Uterus (tissue), 4 donors: Measurements from ENCODE around the gene CACNA1C. TPM values are rescaled to one million over a fixed set of nuclear protein-coding genes. Genes with fewer than 3 reads are reported as not detected.

Source experiments
- DNase-seq, 2 donors: peaks; one replicate each; pipeline ENCODE4 v3.0.0-alpha.2; 2019 to 2020
- H3K27ac ChIP-seq, 2 donors: fragments of 200-600 bp; sonication (generic); 1 replicate in 1 of 2; 2 replicates in 1 of 2; pipeline ENCODE4 v1.5.1; 2016 to 2018
- H3K27me3 ChIP-seq, 2 donors: fragments of 200-600 bp; sonication (generic); one replicate each; pipeline ENCODE4 v1.5.1; 2018 to 2019; ENCODE audit warnings: control low read depth in 1 of 2
- H3K36me3 ChIP-seq, 2 donors: fragments of 200-600 bp; sonication (generic); one replicate each; pipeline ENCODE4 v1.5.1; 2019; ENCODE audit warnings: control low read depth in 1 of 2
- H3K4me1 ChIP-seq, 2 donors: fragments of 200-600 bp; sonication (generic); one replicate each; pipeline ENCODE4 v1.5.1; 2018 to 2019; ENCODE audit warnings: control low read depth in 1 of 2
- H3K4me3 ChIP-seq, 2 donors: fragments of 200-600 bp; sonication (generic); 1 replicate in 1 of 2; 2 replicates in 1 of 2; pipeline ENCODE4 v1.5.1; 2018 to 2019; ENCODE audit warnings: mild to moderate bottlenecking in 1 of 2
- H3K9me3 ChIP-seq, 2 donors: fragments of 200-600 bp; sonication (generic); one replicate each; pipeline ENCODE4 v1.5.1; 2019; ENCODE audit warnings: control low read depth in 1 of 2
- POLR2A ChIP-seq, 2 donors: fragments of 450-650 bp; IDR thresholded peaks; one replicate each; pipeline ENCODE4 v1.6.1; 2016; ENCODE audit warnings: antibody characterized with exemption in 2 of 2, mild to moderate bottlenecking in 1 of 2, moderate library complexity in 1 of 2
- intact Hi-C: fragments of 100-400 bp; cut with DNase I; formaldehyde crosslinking; loops from one replicate; pipeline ENCODE4 v1.15.1; 2023; ENCODE audit warnings: low total_unique reads
- total RNA-seq, 4 donors: library from RNA; depleted of rRNA in 3 of 4; stranded (reverse); fragments of >200 nt in 3 of 4; gene quantifications; one replicate each; pipeline versions ENCODE4 v1.1.0 to v1.2.4, GENCODE V29; 2014 to 2023
- TF ChIP-seq, protein P1 (sequence below), 4 experiments: fragments of 200-600 bp in 2 of 4; fragments of 450-650 bp in 2 of 4; sonication (generic) in 2 of 4; IDR thresholded peaks; one replicate each; pipeline ENCODE4 v1.5.1; 2016 to 2019; ENCODE audit warnings: antibody characterized with exemption in 4 of 4, mild to moderate bottlenecking in 2 of 4, moderate library complexity in 1 of 4
- donor health status: DM: yes; HTN: yes; CAD: no.

The CACNA1C gene
- total RNA-seq, 4 donors from 2014 or later, result 15.9 to 121 (median 32.1) TPM

GRCh38 chr12:2378835-2379330 lies 326.1 kb downstream of the CACNA1C start:
- no peaks in the 10 kb centered on the region for H3K27me3 ChIP-seq
- peaks cover 0 to 3% of the 10 kb centered on the region in 2 donors for H3K4me1 ChIP-seq
- no peak for DNase-seq
- no peak overlapping the region for H3K4me3 ChIP-seq
- intact Hi-C loops, result no loop called here
- H3K36me3 ChIP-seq, result no peaks in the 10 kb centered on the region
- H3K9me3 ChIP-seq, result no peaks in the 10 kb centered on the region
- H3K27ac ChIP-seq, result peak overlapping the region; percentile 53 to 59
- TF ChIP-seq POLR2A (IDR thresholded peaks at IDR 0.05), result no peak
- TF ChIP-seq, protein P1, sequence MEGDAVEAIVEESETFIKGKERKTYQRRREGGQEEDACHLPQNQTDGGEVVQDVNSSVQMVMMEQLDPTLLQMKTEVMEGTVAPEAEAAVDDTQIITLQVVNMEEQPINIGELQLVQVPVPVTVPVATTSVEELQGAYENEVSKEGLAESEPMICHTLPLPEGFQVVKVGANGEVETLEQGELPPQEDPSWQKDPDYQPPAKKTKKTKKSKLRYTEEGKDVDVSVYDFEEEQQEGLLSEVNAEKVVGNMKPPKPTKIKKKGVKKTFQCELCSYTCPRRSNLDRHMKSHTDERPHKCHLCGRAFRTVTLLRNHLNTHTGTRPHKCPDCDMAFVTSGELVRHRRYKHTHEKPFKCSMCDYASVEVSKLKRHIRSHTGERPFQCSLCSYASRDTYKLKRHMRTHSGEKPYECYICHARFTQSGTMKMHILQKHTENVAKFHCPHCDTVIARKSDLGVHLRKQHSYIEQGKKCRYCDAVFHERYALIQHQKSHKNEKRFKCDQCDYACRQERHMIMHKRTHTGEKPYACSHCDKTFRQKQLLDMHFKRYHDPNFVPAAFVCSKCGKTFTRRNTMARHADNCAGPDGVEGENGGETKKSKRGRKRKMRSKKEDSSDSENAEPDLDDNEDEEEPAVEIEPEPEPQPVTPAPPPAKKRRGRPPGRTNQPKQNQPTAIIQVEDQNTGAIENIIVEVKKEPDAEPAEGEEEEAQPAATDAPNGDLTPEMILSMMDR (IDR thresholded peaks at IDR 0.05), result no peak

DNA sequence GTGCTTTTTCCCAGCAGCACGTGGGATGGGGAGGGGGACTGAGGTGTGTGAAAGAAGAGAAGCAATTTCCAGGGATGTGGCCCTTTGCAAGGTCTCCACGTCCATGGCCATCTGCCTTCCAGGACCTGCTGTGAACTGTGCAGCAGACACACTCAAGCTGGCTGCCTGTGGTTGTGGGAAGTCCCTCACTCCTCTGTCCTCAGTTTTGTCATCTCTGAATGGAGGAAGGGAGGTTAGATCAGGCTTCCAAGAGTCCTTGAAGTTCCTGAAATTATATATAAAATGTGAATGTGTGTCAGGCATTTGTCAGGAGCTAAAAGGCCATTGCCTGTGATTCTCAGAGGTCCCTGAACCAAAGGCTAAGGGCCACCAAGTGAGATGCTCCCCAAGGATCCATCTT lies 328.2 kb downstream of the CACNA1C start:
- Histone ChIP-seq H3K4me3 (no peak overlapping the region), H3K4me1 (peaks cover 4 to 10% of the 10 kb centered on the region in 2 donors), H3K9me3 (no peaks in the 10 kb centered on the region), H3K36me3 (no peaks in the 10 kb centered on the region), H3K27ac (peak overlapping the region in 1 of 2 donors; percentile 67), H3K27me3 (no peaks in the 10 kb centered on the region)
- no peak for DNase-seq
- intact Hi-C loops, result no loop called here
- no peak for TF ChIP-seq POLR2A (IDR thresholded peaks at IDR 0.05)
- TF ChIP-seq, protein P1 (IDR thresholded peaks at IDR 0.05), result no peak

GRCh38 chr12:2382370-2383155 lies 329.8 kb downstream of the CACNA1C start:
- H3K27ac ChIP-seq, result peak overlapping the region; percentile 87 to 89
- TF ChIP-seq, protein P1 (IDR thresholded peaks at IDR 0.05), result no peak
- no peak for TF ChIP-seq POLR2A (IDR thresholded peaks at IDR 0.05)
- no peaks in the 10 kb centered on the region for H3K27me3 ChIP-seq
- no peaks in the 10 kb centered on the region for H3K36me3 ChIP-seq
- H3K4me3 ChIP-seq, result no peak overlapping the region
- intact Hi-C loops, result no loop called here
- no peaks in the 10 kb centered on the region for H3K9me3 ChIP-seq
- H3K4me1 ChIP-seq, result peaks cover 4 to 7% of the 10 kb centered on the region in 2 donors
- peak in 1 of 2 donors; percentile 8 for DNase-seq

DNA sequence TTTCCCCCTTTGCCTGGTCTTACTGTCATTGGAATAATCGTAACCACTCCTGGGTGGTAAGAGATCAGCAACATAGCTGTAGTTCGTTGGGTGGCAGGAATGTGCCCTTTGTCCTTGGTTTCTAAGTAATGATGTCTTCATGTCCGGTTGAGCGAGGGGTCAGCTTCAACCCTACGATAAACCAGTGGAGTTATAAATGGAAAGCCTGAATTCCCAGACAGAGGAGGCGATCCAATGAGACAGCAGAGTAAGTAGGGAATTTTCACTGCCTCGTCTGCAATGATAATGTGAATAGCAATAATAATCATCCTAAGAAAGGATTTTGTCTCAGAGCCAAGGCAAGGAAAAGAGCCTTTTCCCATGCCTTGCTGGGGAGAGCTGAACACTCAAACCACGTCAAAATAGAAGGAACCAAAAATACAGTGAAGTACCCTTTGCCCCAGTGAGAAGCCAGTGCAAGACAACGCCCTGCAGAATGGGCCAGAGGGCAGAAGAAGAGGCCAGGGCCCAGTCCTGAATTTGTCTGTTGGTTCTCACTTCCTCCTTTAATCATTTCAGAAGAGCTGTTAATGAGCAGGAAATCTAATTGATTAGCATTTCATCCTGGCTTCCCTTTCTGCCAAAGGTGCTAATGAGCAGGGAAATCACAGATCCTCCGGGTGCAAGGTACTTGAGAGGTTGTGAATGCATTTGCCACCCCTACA lies 330.7 kb downstream of the CACNA1C start:
- H3K9me3 ChIP-seq, result no peaks in the 10 kb centered on the region
- H3K36me3 ChIP-seq, result no peaks in the 10 kb centered on the region
- H3K4me3 ChIP-seq, result no peak overlapping the region
- H3K27me3 ChIP-seq, result no peaks in the 10 kb centered on the region
- intact Hi-C loops, result no loop called here
- TF ChIP-seq, protein P1 (IDR thresholded peaks at IDR 0.05), result no peak
- no peak for TF ChIP-seq POLR2A (IDR thresholded peaks at IDR 0.05)
- DNase-seq, result no peak
- H3K27ac ChIP-seq, result peak overlapping the region; percentile 87 to 89
- peaks cover 4 to 7% of the 10 kb centered on the region in 2 donors for H3K4me1 ChIP-seq

DNA sequence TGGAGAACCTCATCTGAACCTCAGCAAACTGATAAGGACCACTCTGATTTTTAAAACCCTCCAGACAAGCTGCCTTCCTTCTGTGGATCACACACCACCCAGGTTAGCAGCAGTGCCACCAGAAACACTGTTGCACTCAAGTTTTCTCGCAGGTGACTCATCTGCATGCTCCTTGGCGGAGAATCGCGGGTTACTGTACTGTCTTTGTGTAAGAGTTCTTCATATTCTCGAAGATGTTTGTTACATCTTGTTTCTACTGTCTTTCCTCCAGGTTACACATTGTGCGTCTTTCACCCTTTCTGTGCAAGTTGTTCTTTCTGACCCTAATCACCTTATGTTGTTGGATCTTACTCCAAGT lies 331.2 kb downstream of the CACNA1C start:
- peak in 1 of 2 donors; percentile 61 for DNase-seq
- Histone ChIP-seq H3K4me3 (no peak overlapping the region), H3K27ac (peak overlapping the region; percentile 87 to 89), H3K9me3 (no peaks in the 10 kb centered on the region), H3K27me3 (no peaks in the 10 kb centered on the region), H3K36me3 (no peaks in the 10 kb centered on the region), H3K4me1 (peaks cover 4 to 7% of the 10 kb centered on the region in 2 donors)
- no peak for TF ChIP-seq POLR2A (IDR thresholded peaks at IDR 0.05)
- intact Hi-C loops, result no loop called here
